A549 (cell line): ENCODE data around the gene CALML5. TPM values are rescaled to one million over a fixed set of nuclear protein-coding genes. Genes with fewer than 3 reads are reported as not detected.

ENCODE experiments used
- ATAC-seq, 2 experiments: fragments of 200-7000 bp in 1 of 2; fragments of >200 bp in 1 of 2; cut with Nextera tagmentation in 1 of 2; cut with Tn5 transposase in 1 of 2; 3 replicates each; pipeline versions ENCODE4 v1.8.0 to v1.9.1; 2018 to 2020; ENCODE audit warnings: mild to moderate bottlenecking in 1 of 2, moderate library complexity in 1 of 2
- CTCF ChIA-PET: fragments of 300-600 bp; sonication (Branson Sonifier 250); formaldehyde crosslinking; extraction: SDS; loops from one replicate; lab custom pipeline; 2021; ENCODE audit warnings: antibody characterized with exemption, inconsistent platforms; lab: Yijun Ruan, JAX
- POLR2A ChIA-PET: fragments of 350-600 bp; formaldehyde crosslinking; extraction: SDS; loops from one replicate; lab custom pipeline; 2021; ENCODE audit warnings: antibody characterized with exemption, inconsistent platforms; lab: Yijun Ruan, JAX
- DNase-seq, 2 experiments: peaks; one replicate each; pipeline versions ENCODE4 v3.0.0 to v3.0.0-alpha.2; 2011 to 2016; ENCODE audit warnings: low read depth in 1 of 2, low spot score in 1 of 2
- FAIRE-seq: peaks from 2 replicates; lab custom pipeline; 2011; peaks lifted over from hg19 to GRCh38; lab: Jason Lieb, UNC
- H3K27ac ChIP-seq, 2 experiments: fragments of >200 bp; sonication (Bioruptor Twin); formaldehyde crosslinking; 3 replicates each; pipeline ENCODE4 v1.5.1; 2016 to 2017
- H3K4me1 ChIP-seq: fragments of >200 bp; sonication (Bioruptor Twin); formaldehyde crosslinking; 3 replicates; pipeline ENCODE4 v1.6.1; 2016
- H3K4me2 ChIP-seq: fragments of >200 bp; sonication (Bioruptor Twin); formaldehyde crosslinking; 3 replicates; pipeline ENCODE4 v1.6.1; 2016
- H3K4me3 ChIP-seq: fragments of >200 bp; sonication (Bioruptor Twin); formaldehyde crosslinking; 3 replicates; pipeline ENCODE4 v1.5.1; 2016
- H3K9me3 ChIP-seq: fragments of >200 bp; sonication (Bioruptor Twin); formaldehyde crosslinking; 3 replicates; pipeline ENCODE4 v1.6.1; 2016
- ATOH8 ChIP-seq: fragments of 250-450 bp; sonication (Bioruptor Pico); IDR thresholded peaks from 2 replicates; pipeline ENCODE4 v1.5.0; 2020; ENCODE audit warnings: low read depth, mild to moderate bottlenecking, moderate library complexity
- BCL3 ChIP-seq: fragments of >200 bp; sonication (Bioruptor Twin); formaldehyde crosslinking; IDR thresholded peaks from 3 replicates; pipeline ENCODE4 v1.6.1; 2016
- CBX2 ChIP-seq: fragments of 200-600 bp; sonication (generic); IDR thresholded peaks from 2 replicates; pipeline ENCODE4 v1.6.1; 2016; ENCODE audit warnings: low read depth, mild to moderate bottlenecking, borderline replicate concordance
- E2F6 ChIP-seq: IDR thresholded peaks from 2 replicates; pipeline ENCODE4 v1.6.1; 2012; ENCODE audit warnings: low read depth, borderline replicate concordance
- EHMT2 ChIP-seq: fragments of 200-600 bp; sonication (generic); IDR thresholded peaks from 2 replicates; pipeline ENCODE4 v1.6.1; 2016; ENCODE audit warnings: antibody characterized with exemption, low read depth, mild to moderate bottlenecking, moderate library complexity
- EP300 ChIP-seq, 2 experiments: fragments of >200 bp; sonication (Bioruptor Twin); formaldehyde crosslinking; IDR thresholded peaks; 2 replicates in 1 of 2; 3 replicates in 1 of 2; pipeline ENCODE4 v1.6.1; 2016 to 2017
- FOSB ChIP-seq: fragments of 250-450 bp; sonication (Bioruptor Pico); IDR thresholded peaks from 2 replicates; pipeline ENCODE4 v1.5.0; 2020; ENCODE audit warnings: mild to moderate bottlenecking, moderate library complexity
- GATA3 ChIP-seq: IDR thresholded peaks from 2 replicates; pipeline ENCODE4 v1.6.1; 2012; ENCODE audit warnings: borderline replicate concordance
- HES2 ChIP-seq: fragments of >200 bp; sonication (Bioruptor Twin); formaldehyde crosslinking; IDR thresholded peaks from 2 replicates; pipeline ENCODE4 v1.6.1; 2016
- HEYL ChIP-seq: fragments of 250-450 bp; sonication (Bioruptor Pico); IDR thresholded peaks from 2 replicates; pipeline ENCODE4 v1.8.0; 2021; ENCODE audit warnings: mild to moderate bottlenecking, moderate library complexity
- HOXA7 ChIP-seq: fragments of 250-450 bp; sonication (Bioruptor Pico); IDR thresholded peaks from 2 replicates; pipeline ENCODE4 v1.5.0; 2020; ENCODE audit warnings: mild to moderate bottlenecking, moderate library complexity
- HOXB13 ChIP-seq: fragments of 250-450 bp; sonication (Bioruptor Pico); IDR thresholded peaks from 2 replicates; pipeline ENCODE4 v1.5.0; 2020; ENCODE audit warnings: low read depth, mild to moderate bottlenecking, moderate library complexity
- HOXB5 ChIP-seq: fragments of 250-450 bp; sonication (Bioruptor Pico); IDR thresholded peaks from 2 replicates; pipeline ENCODE4 v1.5.0; 2020; ENCODE audit warnings: mild to moderate bottlenecking, moderate library complexity
- NPAS2 ChIP-seq: fragments of 250-450 bp; sonication (Bioruptor Pico); IDR thresholded peaks from 2 replicates; pipeline ENCODE4 v1.8.0; 2022; ENCODE audit warnings: mild to moderate bottlenecking, moderate library complexity, borderline replicate concordance
- NR3C1 ChIP-seq: fragments of >200 bp; sonication (Bioruptor Twin); formaldehyde crosslinking; IDR thresholded peaks from 3 replicates; pipeline ENCODE4 v1.6.1; 2017
- RARB ChIP-seq: fragments of 250-450 bp; sonication (Bioruptor Pico); IDR thresholded peaks from 2 replicates; pipeline ENCODE4 v1.8.0; 2021; ENCODE audit warnings: mild to moderate bottlenecking, moderate library complexity
- RFX5 ChIP-seq: fragments of 450-650 bp; IDR thresholded peaks from 2 replicates; pipeline ENCODE4 v1.7.1; 2014; ENCODE audit warnings: antibody characterized with exemption, mild to moderate bottlenecking, moderate library complexity
- RNF2 ChIP-seq: fragments of 200-600 bp; sonication (generic); IDR thresholded peaks from 2 replicates; pipeline ENCODE4 v1.6.1; 2016; ENCODE audit warnings: low read depth, mild to moderate bottlenecking, antibody characterized with exemption, moderate library complexity, borderline replicate concordance
- SMC3 ChIP-seq: fragments of >200 bp; sonication (Bioruptor Twin); formaldehyde crosslinking; IDR thresholded peaks from 3 replicates; pipeline ENCODE4 v1.6.1; 2018; ENCODE audit warnings: inconsistent platforms
- SREBF2 ChIP-seq: fragments of 450-650 bp; IDR thresholded peaks from 2 replicates; pipeline ENCODE4 v1.6.1; 2014; ENCODE audit warnings: mild to moderate bottlenecking, moderate library complexity
- TFCP2L1 ChIP-seq: fragments of 250-450 bp; sonication (Bioruptor Pico); IDR thresholded peaks from 2 replicates; pipeline ENCODE4 v1.5.0; 2021; ENCODE audit warnings: mild to moderate bottlenecking
- ZC3H11A ChIP-seq: fragments of 450-650 bp; IDR thresholded peaks from 2 replicates; pipeline ENCODE4 v1.6.1; 2014; ENCODE audit warnings: antibody characterized with exemption, mild to moderate bottlenecking
- ZSCAN20 ChIP-seq: fragments of 250-450 bp; sonication (Bioruptor Pico); IDR thresholded peaks from 2 replicates; pipeline ENCODE4 v1.8.0; 2022; ENCODE audit warnings: mild to moderate bottlenecking, moderate library complexity
- WGBS: methylation state at CpG from one replicate; pipeline ENCODE4 v1.1.6; 2017; ENCODE audit errors: missing lambda C conversion rate; 5-methylcytosine and 5-hydroxymethylcytosine counted together
- polyA plus RNA-seq, 4 experiments: library from polyadenylated mRNA; depleted of rRNA in 3 of 4; stranded (reverse); fragments of >200 nt; fragmentation: RNase III in 1 of 4; extraction: RNeasy Plus Mini Kit Qiagen cat#74134 plus additional on column Dnase treatment in 1 of 4; gene quantifications; 2 replicates in 3 of 4; 3 replicates in 1 of 4; pipeline ENCODE4 v1.2.3, GENCODE V29; 2011 to 2017

The CALML5 gene
- polyA plus RNA-seq, 2 of the 4 experiments (the other 2 are of a cell fraction): not detected

- ChIA-PET POLR2A (no interaction called here), CTCF (interaction anchor here (2.2 kb wide), 1 partner anchor 136 kb away, joined by 8 read pairs; no protein-coding TSS in a partner anchor)
- DNase-seq: no peak
- no peak for TF ChIP-seq HOXB5 (CRISPR knock-in tag)
- TF ChIP-seq ZC3H11A: no peak
- TF ChIP-seq HOXB13 (CRISPR knock-in tag): no peak
- TF ChIP-seq TFCP2L1: no peak
- no peak for TF ChIP-seq NR3C1
- TF ChIP-seq EHMT2: no peak
- TF ChIP-seq ZSCAN20 (CRISPR knock-in tag): no peak
- TF ChIP-seq HEYL: no peak
- TF ChIP-seq NPAS2 (CRISPR knock-in tag): no peak
- no peak for TF ChIP-seq BCL3
- no peak for TF ChIP-seq RARB
- no peak for TF ChIP-seq SMC3
- TF ChIP-seq SREBF2: no peak
- no peak for TF ChIP-seq RFX5
- no peak for TF ChIP-seq CBX2
- no peak for TF ChIP-seq HES2
- peaks cover 3% of the 10 kb centered on the region; the same call in 1 of the 3 replicates for H3K9me3 ChIP-seq
- WGBS: 87% methylated on average over 9 of the region's 9 CpGs
- no peak overlapping the region for H3K4me3 ChIP-seq
- H3K4me2 ChIP-seq: no peak overlapping the region
- ATAC-seq: no peak; a peak in 1 of 6 replicates
- no peak overlapping the region; a peak in 1 of 6 replicates for H3K27ac ChIP-seq
- FAIRE-seq: no peak
- no peaks in the 10 kb centered on the region for H3K4me1 ChIP-seq
Measured at GRCh38 chr10:5486853-5487235, 12.5 kb downstream of the CALML5 start.

- H3K4me2 ChIP-seq: no peak overlapping the region
- H3K4me1 ChIP-seq: no peaks in the 10 kb centered on the region
- CTCF ChIA-PET: interaction anchor here (2.2 kb wide), 1 partner anchor 137 kb away, joined by 8 read pairs; no protein-coding TSS in a partner anchor
- TF ChIP-seq ATOH8 (no peak), FOSB (CRISPR knock-in tag) (no peak), ZC3H11A (no peak), GATA3 (no peak), RNF2 (no peak), E2F6 (no peak), HOXA7 (CRISPR knock-in tag) (no peak), EP300 (IDR thresholded peaks at IDR 0.05) (no peak)
- FAIRE-seq (no peak), ATAC-seq (peak in 1 of 2 experiments; percentile 21; a peak in 2 of 6 replicates), DNase-seq (no peak)
- WGBS: 85% methylated on average over 13 of the region's 13 CpGs
- no peak overlapping the region for H3K4me3 ChIP-seq
- H3K9me3 ChIP-seq: no peaks in the 10 kb centered on the region
- H3K27ac ChIP-seq: peak overlapping the region in 1 of 2 experiments; percentile 2; a peak in 1 of 6 replicates
- POLR2A ChIA-PET: no interaction called here
Measured at GRCh38 chr10:5485948-5486852, 13.2 kb downstream of the CALML5 start.
